IMR-90 (cell line): ENCODE measurements around the gene UBTD1. TPM values are rescaled to one million over a fixed set of nuclear protein-coding genes. Genes with fewer than 3 reads are reported as not detected.

Experiments used
- ATAC-seq: fragments of 200-7000 bp; cut with Tn5 transposase; 2 replicates; pipeline ENCODE4 v1.9.1; 2020; ENCODE audit warnings: low read depth, mild to moderate bottlenecking, moderate library complexity
- BruUV-seq: library from RNA; stranded (reverse); fragments of 400-500 nt; replicated peaks from 2 replicates; lab custom pipeline; 2021; lab: Mats Ljungman, UMichigan
- CTCF ChIA-PET: fragments of 300-600 bp; formaldehyde crosslinking; extraction: SDS; loops from one replicate; lab custom pipeline; 2021; ENCODE audit warnings: antibody characterized with exemption; lab: Yijun Ruan, JAX
- POLR2A ChIA-PET: fragments of 300-600 bp; sonication (Branson Sonifier 250); formaldehyde crosslinking; loops from one replicate; lab custom pipeline; 2022; ENCODE audit warnings: antibody characterized with exemption; ENCODE audit not compliant: unreplicated experiment; lab: Charles Lee
- DNase-seq: peaks from one replicate; pipeline ENCODE4 v3.0.0; 2013
- H2AFZ ChIP-seq: replicated peaks from 2 replicates; pipeline ENCODE3; 2013; ENCODE audit warnings: low read length, mild to moderate bottlenecking; ENCODE audit not compliant: poor library complexity
- H2AK5ac ChIP-seq: 2 replicates; pipeline ENCODE4 v1.6.1; 2013; ENCODE audit warnings: low read depth, low read length, inconsistent platforms
- H2AK9ac ChIP-seq: replicated peaks from 2 replicates; pipeline ENCODE3; 2013; ENCODE audit warnings: mild to moderate bottlenecking, low read depth, low read length, moderate library complexity; ENCODE audit not compliant: poor library complexity
- H2BK120ac ChIP-seq: 2 replicates; pipeline ENCODE4 v1.6.1; 2013; ENCODE audit warnings: low read depth, low read length, inconsistent platforms
- H2BK15ac ChIP-seq: 3 replicates; pipeline ENCODE4 v1.6.1; 2013; ENCODE audit warnings: low read depth, low read length, inconsistent platforms
- H2BK20ac ChIP-seq: 2 replicates; pipeline ENCODE4 v1.6.1; 2013; ENCODE audit warnings: low read depth, mild to moderate bottlenecking, inconsistent platforms, low read length, moderate library complexity
- H2BK5ac ChIP-seq: 2 replicates; pipeline ENCODE4 v1.6.1; 2013; ENCODE audit warnings: mild to moderate bottlenecking, low read depth, low read length, inconsistent platforms; ENCODE audit not compliant: poor library complexity, severe bottlenecking
- H3K14ac ChIP-seq: replicated peaks from 2 replicates; pipeline ENCODE4 v1.6.1; 2013; ENCODE audit warnings: low read depth, low read length, inconsistent platforms
- H3K18ac ChIP-seq: 2 replicates; pipeline ENCODE4 v1.6.1; 2013; ENCODE audit warnings: low read depth, low read length, control low read depth
- H3K23ac ChIP-seq: 2 replicates; pipeline ENCODE4 v1.6.1; 2013; ENCODE audit warnings: low read depth, low read length, inconsistent platforms
- H3K27ac ChIP-seq: 2 replicates; pipeline ENCODE4 v1.5.1; 2013; ENCODE audit warnings: mild to moderate bottlenecking, control low read depth, low read length; ENCODE audit not compliant: insufficient read depth
- H3K27me3 ChIP-seq: 2 replicates; pipeline ENCODE4 v1.6.1; 2013; ENCODE audit warnings: low read length; ENCODE audit not compliant: control insufficient read depth, insufficient read depth
- H3K36me3 ChIP-seq: 2 replicates; pipeline ENCODE4 v1.6.1; 2013; ENCODE audit warnings: low read length, mixed read lengths; ENCODE audit not compliant: control insufficient read depth, insufficient read depth
- H3K4ac ChIP-seq: 2 replicates; pipeline ENCODE4 v1.6.1; 2013; ENCODE audit warnings: low read depth, low read length, inconsistent platforms
- H3K4me1 ChIP-seq: 2 replicates; pipeline ENCODE4 v1.6.1; 2013; ENCODE audit warnings: low read length, mixed read lengths; ENCODE audit not compliant: control insufficient read depth, insufficient read depth
- H3K4me2 ChIP-seq: 2 replicates; pipeline ENCODE4 v1.6.1; 2013; ENCODE audit warnings: low read depth, mild to moderate bottlenecking, control low read depth, low read length, moderate library complexity
- H3K4me3 ChIP-seq: 2 replicates; pipeline ENCODE4 v1.5.1; 2013; ENCODE audit warnings: low read depth, mild to moderate bottlenecking, control low read depth, low read length, moderate library complexity; ENCODE audit not compliant: insufficient read depth
- H3K56ac ChIP-seq: 2 replicates; pipeline ENCODE4 v1.6.1; 2013; ENCODE audit warnings: low read length, inconsistent platforms; ENCODE audit not compliant: insufficient read depth; ENCODE audit errors: extremely low read depth
- H3K79me1 ChIP-seq, 2 experiments: 2 replicates each; pipeline ENCODE4 v1.6.1; 2013; ENCODE audit warnings: low read length in 2 of 2, inconsistent platforms in 1 of 2, low read depth in 1 of 2
- H3K9ac ChIP-seq: 2 replicates; pipeline ENCODE4 v1.6.1; 2013; ENCODE audit warnings: low read depth, low read length, control low read depth
- H3K9me1 ChIP-seq: 2 replicates; pipeline ENCODE4 v1.6.1; 2013; ENCODE audit warnings: low read length, inconsistent platforms; ENCODE audit not compliant: insufficient read depth
- H3K9me3 ChIP-seq: 2 replicates; pipeline ENCODE4 v1.6.1; 2013; ENCODE audit warnings: low read length; ENCODE audit not compliant: control insufficient read depth, insufficient read depth
- H4K20me1 ChIP-seq: 2 replicates; pipeline ENCODE4 v1.6.1; 2013; ENCODE audit warnings: low read length, inconsistent platforms; ENCODE audit not compliant: insufficient read depth
- H4K5ac ChIP-seq: 2 replicates; pipeline ENCODE4 v1.6.1; 2013; ENCODE audit warnings: mild to moderate bottlenecking, low read depth, low read length, control low read depth
- H4K8ac ChIP-seq, 2 experiments: 2 replicates each; pipeline ENCODE4 v1.6.1; 2013; ENCODE audit warnings: low read depth in 2 of 2, low read length in 2 of 2, control low read depth in 1 of 2, inconsistent platforms in 1 of 2
- H4K91ac ChIP-seq: 2 replicates; pipeline ENCODE4 v1.6.1; 2013; ENCODE audit warnings: low read depth, low read length, inconsistent platforms; ENCODE audit not compliant: insufficient read depth
- MAZ ChIP-seq: IDR thresholded peaks from 2 replicates; pipeline ENCODE4 v1.6.1; 2012; ENCODE audit warnings: low read depth, mild to moderate bottlenecking, low read length, improper control_type of control experiment, moderate library complexity, borderline replicate concordance
- USF2 ChIP-seq: fragments of 150-350 bp; IDR thresholded peaks from 2 replicates; pipeline ENCODE4 v1.6.1; 2017; ENCODE audit warnings: mild to moderate bottlenecking, antibody characterized with exemption, low read length, low read depth
- WGBS, 2 experiments: methylation state at CpG; one replicate each; pipeline versions ENCODE4 v1.1.5 to v1.1.7; 2013; ENCODE audit warnings: missing lambda C conversion rate in 2 of 2; ENCODE audit not compliant: insufficient read length in 1 of 2; ENCODE audit errors: extremely low coverage in 2 of 2; 5-methylcytosine and 5-hydroxymethylcytosine counted together
- dilution Hi-C: fragments of 300-500 bp; cut with HindIII; formaldehyde crosslinking; loops from one replicate; pipeline ENCODE4 v1.14.3; 2018; ENCODE audit warnings: low sequenced_read_pairs; ENCODE audit not compliant: unreplicated experiment
- in situ Hi-C: fragments of 300-500 bp; cut with MboI; formaldehyde crosslinking; loops from 3 replicates; pipeline ENCODE4 v1.14.3; 2019; ENCODE audit warnings: low sequenced_read_pairs, inconsistent platforms, mixed read lengths
- intact Hi-C: fragments of 100-400 bp; cut with micrococcal nuclease; formaldehyde crosslinking; loops from 2 replicates; pipeline ENCODE4 v1.10.0; 2022
- polyA plus RNA-seq, 3 experiments: library from polyadenylated mRNA; depleted of rRNA; stranded (reverse); fragments of >200 nt; gene quantifications; 2 replicates each; pipeline ENCODE4 v1.2.3, GENCODE V29; 2012; ENCODE audit warnings: low replicate concordance in 1 of 3
- total RNA-seq: library from RNA; depleted of rRNA; stranded (reverse); fragments of >200 nt; gene quantifications from 2 replicates; pipeline ENCODE4 v1.2.3, GENCODE V29; 2012

Gene UBTD1
- total and polyA plus RNA-seq, 2 of the 4 experiments (the other 2 are of a cell fraction): 21.9 to 44.9 TPM

- Histone ChIP-seq H3K4me1 (peaks cover 3% of the 10 kb centered on the region; the same call in 1 of the 2 replicates), H3K4me3 (no peak within 1 kb of the TSS), H3K23ac (no peak within 1 kb of the TSS), H3K18ac (no peak within 1 kb of the TSS), H2BK120ac (no peak within 1 kb of the TSS), H3K9me3 (no peaks in the 10 kb centered on the region), H3K9me1 (0 out of 2 replicates have a peak, but pooled peaks cover 6% of the 10 kb centered on the region), H2BK5ac (no peak within 1 kb of the TSS), H3K36me3 (no peaks in the 10 kb centered on the region), H4K5ac (0 out of 2 replicates have a peak within 1 kb of the TSS, but pooled peaks have one; percentile 22), H2BK15ac (no peak within 1 kb of the TSS), H3K27ac (no peak within 1 kb of the TSS), H3K79me1 (no peaks in the 10 kb centered on the region), H3K4me2 (no peak within 1 kb of the TSS), H4K20me1 (no peaks in the 10 kb centered on the region), H3K56ac (no peak within 1 kb of the TSS), H3K27me3 (no peaks in the 10 kb centered on the region), H2AK9ac (no peak within 1 kb of the TSS), H2AK5ac (no peak within 1 kb of the TSS), H2BK20ac (no peak within 1 kb of the TSS), H4K91ac (no peak within 1 kb of the TSS), H3K14ac (no peak within 1 kb of the TSS), H3K9ac (no peak within 1 kb of the TSS), H3K4ac (no peak within 1 kb of the TSS), H4K8ac (peak within 1 kb of the TSS; percentile 36 to 47; a peak in 2 of 4 replicates), H2AFZ (peak within 1 kb of the TSS; percentile 80)
- intact Hi-C loops: no loop called here
- POLR2A ChIA-PET: no interaction called here
- DNase-seq (peak; percentile 55), ATAC-seq (peak; percentile 98)
- CTCF ChIA-PET: no interaction called here
- peak; percentile 74 for TF ChIP-seq USF2
- TF ChIP-seq MAZ: no peak
- in situ Hi-C loops: no loop called here
- no CpG with 5 or more reads among the region's 5 CpGs for WGBS, 2 experiments
- no TSS peak for BruUV-seq
- dilution Hi-C loops: no loop called here
Observed at GRCh38 chr10:97584060-97584797, 85.5 kb downstream of the UBTD1 start, which contains the start of gene HOGA1. TSS of gene HOGA1 (plus strand) at chr10:97584389. CDS start at chr10:97584704, 315 bp downstream.
